H7 (cell line): ENCODE results near the gene ARL15. TPM values are rescaled to one million over a fixed set of nuclear protein-coding genes. Genes with fewer than 3 reads are reported as not detected.

Experiments used
- DNase-seq: peaks from one replicate; pipeline ENCODE4 v3.0.0; 2012
- H3K27me3 ChIP-seq: 2 replicates; pipeline ENCODE4 v1.6.0; 2011; ENCODE audit warnings: mild to moderate bottlenecking, low read length; ENCODE audit not compliant: control insufficient read depth, insufficient read depth
- H3K36me3 ChIP-seq: replicated peaks from 2 replicates; pipeline ENCODE4 v1.5.1; 2011; ENCODE audit warnings: low read length; ENCODE audit not compliant: control insufficient read depth, insufficient read depth
- H3K4me3 ChIP-seq: 2 replicates; pipeline ENCODE4 v1.5.1; 2011; ENCODE audit warnings: low read depth, mild to moderate bottlenecking, control low read depth, low read length, moderate library complexity; ENCODE audit not compliant: insufficient read depth
- total RNA-seq: library from RNA; depleted of rRNA; stranded (reverse); fragments of >200 nt; shearing (Covaris generic); gene quantifications from 2 replicates; pipeline ENCODE4 v1.2.3, GENCODE V29; 2014

ARL15 gene
- total RNA-seq, 1 experiment from 2014 or later: 21.6 TPM

DNA sequence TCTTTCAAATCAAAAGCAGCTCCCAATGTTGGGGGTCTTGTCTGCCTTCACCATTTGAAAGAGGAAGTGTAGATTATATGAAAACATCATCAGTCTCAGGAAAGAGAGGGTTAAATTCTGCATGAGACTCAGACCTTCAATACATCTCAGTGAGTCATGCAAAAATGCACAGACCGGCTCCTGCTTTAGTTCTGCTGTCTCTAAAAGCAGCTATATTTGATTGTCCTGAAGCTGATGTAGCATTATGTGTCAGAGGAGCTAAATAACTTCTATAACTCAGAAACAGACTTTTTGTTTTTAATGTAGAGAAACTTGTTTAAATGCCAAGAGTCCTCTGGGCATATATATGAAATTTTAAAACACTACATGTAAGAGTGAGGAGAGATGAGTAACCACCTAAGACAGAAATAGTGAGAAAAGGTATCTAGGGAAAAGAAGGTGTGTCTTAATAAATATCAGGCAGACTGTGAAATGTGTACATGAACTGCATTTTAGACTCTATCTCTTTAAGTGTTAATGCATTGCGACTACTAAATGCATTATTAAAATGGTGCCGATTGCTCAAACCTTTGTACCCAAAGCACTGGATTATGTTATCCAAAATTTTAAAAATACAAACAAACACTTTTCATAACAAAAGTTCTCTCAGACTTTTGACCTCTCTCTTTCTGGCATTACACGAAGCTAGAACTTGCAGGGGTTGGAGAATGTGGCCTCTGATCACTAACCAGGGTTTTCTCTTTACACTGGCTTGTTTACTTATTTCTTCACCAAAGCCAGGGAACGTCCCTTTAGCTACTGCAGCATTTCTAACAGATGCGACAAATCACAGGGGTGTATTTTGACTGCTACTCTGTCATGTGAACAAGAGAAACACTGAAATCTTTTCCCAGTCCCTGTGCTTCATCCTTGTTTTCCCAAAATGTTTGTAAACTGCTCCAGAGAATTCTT lies 302.3 kb downstream of the ARL15 start:
- Histone ChIP-seq H3K36me3 (no peaks in the 10 kb centered on the region), H3K27me3 (no peaks in the 10 kb centered on the region), H3K4me3 (no peak overlapping the region)
- peak; percentile 20 for DNase-seq

DNA sequence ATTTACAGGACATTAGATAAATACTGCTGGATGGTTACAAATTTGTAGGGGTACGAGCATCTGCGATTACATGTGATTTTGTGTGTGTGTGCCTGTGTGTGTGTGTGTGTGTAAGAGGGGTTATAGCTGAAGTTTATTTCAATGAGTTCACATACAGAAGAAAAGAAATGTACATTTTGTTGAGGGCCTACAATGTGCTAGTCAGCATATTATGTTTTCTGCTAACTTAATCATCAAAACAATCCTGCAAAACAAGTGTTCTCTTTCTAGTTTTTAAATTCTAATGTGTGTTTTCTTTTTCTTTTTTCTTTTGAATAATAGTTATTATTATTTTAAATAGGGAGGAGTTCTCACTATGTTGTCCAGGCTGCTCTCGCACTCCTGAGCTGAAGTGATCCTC lies 305.7 kb downstream of the ARL15 start:
- DNase-seq: no peak
- Histone ChIP-seq H3K36me3 (no peaks in the 10 kb centered on the region), H3K4me3 (no peak overlapping the region), H3K27me3 (no peaks in the 10 kb centered on the region)

DNA sequence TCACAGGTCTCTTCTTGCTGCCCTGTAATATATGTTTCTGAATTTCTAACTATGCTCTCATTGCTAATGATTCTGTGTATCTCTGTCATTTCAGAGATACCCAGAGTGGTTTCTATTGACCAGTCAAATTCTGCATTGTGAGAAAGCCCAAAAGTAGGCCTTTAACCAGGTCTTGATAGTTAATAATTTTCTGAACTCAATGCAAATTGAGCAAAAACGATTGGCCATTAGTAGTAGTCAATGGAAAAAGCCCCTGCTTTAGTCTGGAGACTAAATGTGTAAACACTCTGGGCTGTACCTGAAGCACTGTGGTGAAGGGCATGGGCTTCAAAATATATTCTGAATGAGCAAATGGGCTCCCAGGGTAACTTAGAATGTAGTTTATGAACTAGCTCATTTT lies 307.6 kb downstream of the ARL15 start:
- DNase-seq: no peak
- Histone ChIP-seq H3K27me3 (no peaks in the 10 kb centered on the region), H3K36me3 (no peaks in the 10 kb centered on the region), H3K4me3 (no peak overlapping the region)

DNA sequence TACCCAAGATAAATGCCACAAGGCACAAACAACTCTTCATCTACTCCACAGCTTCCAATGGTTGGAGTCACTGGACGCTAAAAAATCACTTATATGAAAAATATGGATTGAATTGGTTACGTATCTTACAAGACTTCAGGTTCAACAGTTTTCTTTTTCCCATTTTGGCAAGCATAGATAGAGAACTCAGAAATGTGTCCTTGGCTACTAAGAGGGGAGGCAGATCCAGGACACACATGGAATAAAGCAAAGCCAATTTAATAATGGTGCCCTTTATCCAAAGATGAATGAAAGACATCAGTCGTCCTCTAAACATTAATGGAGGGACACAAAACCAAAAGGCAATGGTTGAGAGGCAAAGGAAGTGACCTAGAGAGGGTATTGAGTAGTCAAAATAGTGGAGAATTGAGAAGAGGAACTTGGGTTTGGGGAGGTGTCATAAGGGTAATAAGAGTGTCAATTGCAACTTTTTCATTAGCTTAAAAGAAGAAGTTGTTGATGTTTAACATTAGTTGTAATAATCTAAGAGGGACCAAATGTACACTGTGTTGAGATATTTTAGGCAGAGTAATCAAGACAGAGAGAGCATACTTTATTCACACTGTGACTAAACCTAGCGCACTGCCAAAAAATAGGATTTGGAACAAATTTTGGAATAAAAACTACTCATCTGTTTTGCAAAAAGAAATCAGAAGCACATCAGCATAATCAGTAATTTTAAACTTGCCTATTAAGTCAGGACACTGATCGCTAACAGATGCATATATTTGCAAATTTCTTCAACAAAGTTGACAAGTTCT lies 308.2 kb downstream of the ARL15 start:
- no peaks in the 10 kb centered on the region for H3K36me3 ChIP-seq
- no peaks in the 10 kb centered on the region for H3K27me3 ChIP-seq
- no peak for DNase-seq
- no peak overlapping the region for H3K4me3 ChIP-seq

DNA sequence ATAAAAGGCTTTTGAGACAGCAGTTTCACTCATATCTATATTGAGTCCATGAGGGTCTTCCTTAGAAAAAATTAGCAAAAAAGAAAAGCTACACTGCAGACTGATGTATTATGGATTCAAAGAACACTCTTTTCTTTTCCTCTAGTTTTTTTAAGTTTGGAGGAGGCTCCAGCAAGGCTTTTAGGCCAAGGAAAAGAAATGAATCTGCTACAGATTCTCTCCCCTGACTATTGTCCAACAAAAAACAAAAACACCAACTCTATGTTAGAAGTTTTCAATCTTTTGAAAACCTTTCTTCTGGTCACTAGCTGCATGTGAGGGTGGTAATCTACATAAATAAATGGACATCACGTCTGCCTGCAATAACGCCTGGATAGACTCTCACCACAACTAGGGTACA lies 310.4 kb downstream of the ARL15 start:
- Histone ChIP-seq H3K4me3 (no peak overlapping the region), H3K27me3 (no peaks in the 10 kb centered on the region), H3K36me3 (no peaks in the 10 kb centered on the region)
- DNase-seq: no peak

DNA sequence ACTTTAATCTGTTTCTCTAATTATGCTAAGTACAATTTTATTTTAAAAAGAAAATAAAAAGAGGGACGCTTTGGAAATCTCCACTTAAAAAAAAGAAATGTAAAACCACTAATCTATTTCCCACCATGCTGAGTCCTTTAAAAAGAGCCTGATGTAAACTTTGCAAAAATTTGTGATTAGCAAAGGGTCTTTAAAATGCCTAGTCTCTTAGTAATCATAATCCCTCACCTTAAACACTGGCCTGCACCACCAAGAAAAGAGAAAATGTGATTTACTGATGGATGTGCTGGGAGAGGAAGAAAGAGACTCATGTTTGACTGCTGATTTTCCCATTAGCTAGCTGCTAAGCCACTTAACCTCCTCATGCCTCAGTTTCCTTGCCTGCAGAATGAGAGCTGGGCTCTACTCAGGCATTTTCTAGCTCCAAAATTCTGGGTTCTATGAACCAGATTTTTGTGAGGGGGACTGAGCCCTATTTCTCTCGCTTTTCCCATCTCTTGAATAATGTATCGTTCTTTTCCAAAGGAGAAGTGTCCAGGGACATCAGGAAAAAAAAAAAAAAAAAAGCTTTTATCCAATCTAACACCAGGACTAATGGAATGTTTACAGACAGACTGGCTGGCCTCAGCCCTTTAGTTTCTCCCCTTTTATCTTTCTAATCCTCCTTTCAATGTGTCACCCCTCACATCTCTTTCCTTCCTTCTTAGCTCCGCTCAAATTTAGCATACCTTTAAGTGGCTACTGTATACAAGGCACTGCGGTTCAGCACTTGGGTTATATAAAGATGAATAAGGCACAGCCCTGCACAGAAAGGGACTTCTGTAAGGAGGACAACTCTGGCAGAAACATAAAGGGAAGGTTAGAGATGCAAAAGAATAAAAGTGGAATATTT lies 312.4 kb downstream of the ARL15 start:
- DNase-seq: peak; percentile 40
- Histone ChIP-seq H3K4me3 (no peak overlapping the region), H3K36me3 (no peaks in the 10 kb centered on the region), H3K27me3 (no peaks in the 10 kb centered on the region)

DNA sequence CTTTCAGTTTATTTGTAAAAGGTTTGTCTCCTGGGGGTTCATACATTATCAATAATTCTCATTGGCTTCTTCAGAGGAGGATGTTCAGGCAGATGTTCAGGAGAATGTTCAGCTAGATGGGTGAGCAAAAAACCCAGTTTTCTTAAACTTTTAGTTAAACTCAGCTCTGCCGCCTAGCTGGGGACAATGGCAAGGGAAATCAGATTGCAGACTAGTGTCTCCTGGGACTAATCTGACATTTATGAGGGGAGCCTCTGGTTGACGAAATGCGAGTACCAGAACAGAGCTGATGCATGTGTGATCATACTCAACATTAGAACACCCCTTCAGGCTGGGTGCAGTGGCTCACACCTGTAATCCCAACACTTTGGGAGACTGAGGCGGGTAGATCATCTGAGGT lies 314.4 kb downstream of the ARL15 start:
- H3K4me3 ChIP-seq: no peak overlapping the region
- H3K36me3 ChIP-seq: no peaks in the 10 kb centered on the region
- no peak for DNase-seq
- no peaks in the 10 kb centered on the region for H3K27me3 ChIP-seq

DNA sequence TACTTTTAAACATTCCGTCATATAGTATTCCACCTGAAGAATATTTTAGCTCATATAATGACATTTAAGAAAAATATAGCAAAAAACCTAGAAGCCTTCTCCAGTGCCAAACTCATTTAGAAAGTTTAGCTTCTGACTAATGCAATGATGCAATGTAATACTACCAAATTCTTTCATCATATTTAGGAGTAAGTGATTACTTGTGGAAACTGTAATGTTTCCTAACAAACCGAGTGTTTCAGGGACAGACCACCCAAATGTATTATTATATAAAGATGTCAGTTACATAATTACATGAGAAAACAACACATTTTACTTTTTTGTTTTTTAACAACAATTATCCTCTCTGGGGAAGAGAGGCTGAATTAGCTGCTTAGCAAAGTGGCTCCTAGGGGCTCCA lies 316.2 kb downstream of the ARL15 start:
- no peaks in the 10 kb centered on the region for H3K36me3 ChIP-seq
- no peak overlapping the region for H3K4me3 ChIP-seq
- H3K27me3 ChIP-seq: no peaks in the 10 kb centered on the region
- DNase-seq: no peak

DNA sequence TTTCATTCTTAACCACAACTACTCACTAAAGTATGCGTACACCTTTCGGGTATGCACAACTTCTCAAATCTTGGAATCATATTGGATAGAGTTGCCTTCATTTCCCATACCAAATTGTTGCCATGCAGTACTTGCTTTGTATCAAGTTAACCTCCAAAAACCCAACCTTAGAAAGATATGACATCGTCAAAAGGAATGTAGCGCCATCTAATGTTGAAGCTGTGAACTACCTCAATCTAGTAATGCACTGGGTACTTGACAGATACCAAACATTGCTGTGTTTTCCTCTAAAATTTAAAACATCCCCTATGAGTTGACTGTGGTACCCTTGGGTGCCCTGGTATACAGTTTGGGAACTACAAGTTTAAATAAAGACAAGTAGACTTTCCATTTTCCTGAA lies 318.4 kb downstream of the ARL15 start:
- DNase-seq: no peak
- no peak overlapping the region for H3K4me3 ChIP-seq

DNA sequence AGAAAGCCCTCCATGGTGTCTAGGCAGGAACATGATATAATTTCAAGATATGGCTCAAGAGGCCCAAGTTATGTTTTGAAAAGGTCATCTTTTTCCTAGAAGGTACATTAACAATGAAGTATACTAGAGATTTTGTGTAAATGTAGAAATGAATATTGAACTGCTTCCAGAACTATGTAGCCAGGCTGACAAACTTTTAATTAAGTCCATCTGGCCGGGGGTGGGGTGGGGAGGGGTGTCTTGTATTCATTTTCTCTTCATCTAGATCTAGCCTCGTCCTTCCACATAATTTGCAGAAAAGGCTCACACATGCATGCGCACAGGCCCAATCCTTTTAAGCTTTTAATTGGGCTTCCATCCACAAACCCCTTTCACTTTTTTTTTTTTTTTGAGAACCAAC lies 323.3 kb downstream of the ARL15 start:
- Histone ChIP-seq H3K4me3 (no peak overlapping the region), H3K27me3 (no peaks in the 10 kb centered on the region), H3K36me3 (no peaks in the 10 kb centered on the region)
- DNase-seq: no peak

More for the DNA sequence above, 318.4 kb downstream of the ARL15 start:
- Histone ChIP-seq H3K36me3 (no peaks in the 10 kb centered on the region), H3K27me3 (no peaks in the 10 kb centered on the region)

DNA sequence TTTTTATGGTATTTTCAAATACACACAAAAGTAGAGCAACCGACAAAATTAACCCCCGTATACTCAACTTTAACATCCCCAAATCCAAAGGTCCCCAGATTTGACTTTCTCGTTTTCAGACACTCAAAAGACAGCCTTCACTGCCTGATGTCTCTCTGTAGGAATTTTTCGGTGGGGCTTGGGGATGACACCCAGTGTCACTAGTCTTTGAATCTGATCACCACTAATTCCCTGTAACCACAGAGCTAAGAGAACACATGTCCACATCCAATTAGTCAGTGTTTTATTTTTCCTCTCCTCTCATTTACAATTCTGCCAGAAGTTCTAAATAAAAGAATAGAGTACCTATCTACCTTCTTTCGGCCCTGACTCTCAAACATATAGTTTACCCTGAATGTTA lies 324.6 kb downstream of the ARL15 start:
- no peaks in the 10 kb centered on the region for H3K27me3 ChIP-seq
- H3K4me3 ChIP-seq: no peak overlapping the region
- DNase-seq: no peak
- H3K36me3 ChIP-seq: no peaks in the 10 kb centered on the region

DNA sequence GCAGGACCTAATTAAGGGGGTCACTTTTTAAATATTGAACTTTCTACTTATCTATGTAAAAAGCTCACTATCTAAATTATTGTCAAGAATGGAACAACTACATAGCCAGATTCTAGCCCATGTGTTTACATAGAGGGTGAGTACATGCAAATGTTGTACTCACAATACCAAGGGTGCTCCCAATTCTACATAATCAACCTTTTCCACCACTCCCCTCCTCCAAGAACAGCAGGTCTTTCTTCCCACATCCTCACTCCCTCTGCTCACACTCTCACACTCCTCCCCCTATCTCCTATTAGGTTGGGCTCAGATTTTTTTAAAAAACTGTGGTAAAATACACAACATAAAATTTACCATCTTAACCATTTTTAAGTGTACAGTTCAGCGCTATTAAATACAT lies 325.4 kb downstream of the ARL15 start:
- peak; percentile 37 for DNase-seq
- H3K4me3 ChIP-seq: no peak overlapping the region

DNA sequence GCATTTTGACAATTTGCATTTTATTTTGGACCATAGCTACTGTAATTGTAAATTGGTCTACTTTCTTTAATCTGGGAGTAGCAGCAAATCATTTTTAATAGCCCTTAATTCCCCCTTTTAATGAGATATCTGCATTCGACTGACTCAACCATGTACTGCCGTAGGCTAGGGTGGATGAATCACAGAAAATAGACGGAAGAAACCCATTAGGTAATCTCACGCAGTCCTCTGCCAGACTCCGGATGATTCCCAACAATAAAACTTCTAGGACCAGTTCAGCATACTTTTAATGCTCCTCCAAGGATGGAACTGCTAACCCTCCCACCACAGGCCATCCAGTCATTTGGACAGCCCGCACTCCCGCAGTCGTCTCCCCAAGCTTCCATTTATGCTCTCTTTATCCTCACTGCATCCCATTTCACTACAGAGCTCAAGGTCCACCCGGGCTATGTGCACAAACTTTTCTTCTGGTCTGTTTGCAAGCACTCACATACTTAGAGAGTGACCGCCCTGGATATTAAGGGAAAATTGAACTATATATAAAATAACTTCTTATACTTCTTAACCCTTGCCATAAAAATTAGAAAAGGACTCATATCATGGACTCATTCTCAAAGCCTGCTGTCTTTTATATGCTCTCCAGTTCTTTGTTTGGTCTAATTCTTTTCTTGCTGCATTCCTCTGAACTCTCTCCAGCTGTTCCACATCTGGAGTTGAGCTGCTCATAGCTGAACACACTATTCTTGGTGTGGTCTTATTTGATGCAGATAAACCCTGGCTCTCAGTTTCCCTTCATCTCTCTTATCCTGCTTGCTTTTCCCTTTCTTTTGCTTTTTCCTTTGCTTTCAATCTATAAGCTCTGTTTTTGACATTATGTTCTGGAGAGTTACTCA lies 326.6 kb downstream of the ARL15 start:
- Histone ChIP-seq H3K36me3 (no peaks in the 10 kb centered on the region), H3K4me3 (no peak overlapping the region), H3K27me3 (no peaks in the 10 kb centered on the region)
- no peak for DNase-seq

More for the DNA sequence above, 325.4 kb downstream of the ARL15 start:
- Histone ChIP-seq H3K36me3 (no peaks in the 10 kb centered on the region), H3K27me3 (no peaks in the 10 kb centered on the region)
